PC-3 (cell line): ENCODE data around the gene GGT5. TPM values are rescaled to one million over a fixed set of nuclear protein-coding genes. Genes with fewer than 3 reads are reported as not detected.

ENCODE experiments used
- ATAC-seq: fragments of 200-7000 bp; cut with Tn5 transposase; 2 replicates; pipeline ENCODE4 v1.9.1; 2020; ENCODE audit warnings: mild to moderate bottlenecking, moderate library complexity
- BruUV-seq: library from RNA; stranded (reverse); fragments of 400-500 nt; replicated peaks from 2 replicates; lab custom pipeline; 2021; lab: Mats Ljungman, UMichigan
- CTCF ChIA-PET: fragments of 300-600 bp; sonication (Branson Sonifier 250); formaldehyde crosslinking; loops from one replicate; lab custom pipeline; 2022; ENCODE audit warnings: antibody characterized with exemption; lab: Charles Lee
- POLR2A ChIA-PET: fragments of 300-600 bp; sonication (Branson Sonifier 250); formaldehyde crosslinking; loops from one replicate; lab custom pipeline; 2022; ENCODE audit warnings: antibody characterized with exemption; ENCODE audit not compliant: unreplicated experiment; lab: Charles Lee
- DNase-seq: peaks from one replicate; pipeline ENCODE4 v3.0.0-alpha.2; 2015
- H2AFZ ChIP-seq: fragments of 300-600 bp; sonication (generic); 2 replicates; pipeline ENCODE4 v1.6.0; 2016; ENCODE audit warnings: antibody characterized with exemption, low read length
- H3F3A ChIP-seq: fragments of 300-600 bp; sonication (generic); one replicate; pipeline ENCODE4 v1.6.0; 2017; ENCODE audit warnings: antibody characterized with exemption, low read length, control low read depth, mild to moderate bottlenecking; ENCODE audit not compliant: unreplicated experiment
- H3K27ac ChIP-seq: fragments of 300-600 bp; sonication (generic); 2 replicates; pipeline ENCODE4 v1.5.1; 2016; ENCODE audit warnings: mild to moderate bottlenecking, low read length
- H3K27me3 ChIP-seq: fragments of 300-600 bp; sonication (generic); 2 replicates; pipeline ENCODE4 v1.6.1; 2016; ENCODE audit warnings: low read length, mixed read lengths
- H3K36me3 ChIP-seq: fragments of 300-600 bp; sonication (generic); 2 replicates; pipeline ENCODE4 v1.6.1; 2016; ENCODE audit warnings: low read depth, mixed run types, low read length, mixed read lengths
- H3K4me1 ChIP-seq: fragments of 300-600 bp; sonication (generic); 2 replicates; pipeline ENCODE4 v1.5.1; 2016; ENCODE audit warnings: low read length; ENCODE audit not compliant: insufficient read depth
- H3K4me2 ChIP-seq: fragments of 300-600 bp; sonication (generic); 2 replicates; pipeline ENCODE4 v1.6.0; 2016; ENCODE audit warnings: low read length
- H3K4me3 ChIP-seq: fragments of 300-600 bp; sonication (generic); 2 replicates; pipeline ENCODE4 v1.5.1; 2016; ENCODE audit warnings: mild to moderate bottlenecking, low read length, mixed read lengths
- H3K79me2 ChIP-seq: fragments of 300-600 bp; sonication (generic); 2 replicates; pipeline ENCODE4 v1.6.1; 2017; ENCODE audit warnings: low read length, mixed read lengths
- H3K9ac ChIP-seq: fragments of 300-600 bp; sonication (generic); 2 replicates; pipeline ENCODE4 v1.6.0; 2016; ENCODE audit warnings: mild to moderate bottlenecking, low read length
- H3K9me2 ChIP-seq: fragments of 300-600 bp; sonication (generic); replicated peaks from 2 replicates; pipeline ENCODE4 v1.6.1; 2016; ENCODE audit warnings: mixed run types, low read length, mixed read lengths
- H3K9me3 ChIP-seq: fragments of 300-600 bp; sonication (generic); 2 replicates; pipeline ENCODE4 v1.6.1; 2016; ENCODE audit warnings: low read length, mixed read lengths
- H4K20me1 ChIP-seq: fragments of 300-600 bp; sonication (generic); 2 replicates; pipeline ENCODE4 v1.6.1; 2016; ENCODE audit warnings: low read length, mixed read lengths
- EZH2 ChIP-seq: fragments of 300-600 bp; sonication (generic); IDR thresholded peaks from one replicate; pipeline ENCODE4 v1.6.1; 2017; ENCODE audit warnings: antibody characterized with exemption, mild to moderate bottlenecking, low read length; ENCODE audit not compliant: unreplicated experiment
- EZH2phosphoT487 ChIP-seq: fragments of 300-600 bp; sonication (generic); IDR thresholded peaks from 2 replicates; pipeline ENCODE4 v1.6.1; 2018; ENCODE audit warnings: mild to moderate bottlenecking, antibody characterized with exemption, low read length, borderline replicate concordance
- intact Hi-C: fragments of 100-400 bp; cut with micrococcal nuclease; formaldehyde crosslinking; loops from 2 replicates; pipeline ENCODE4 v1.9.0; 2023
- total RNA-seq: library from RNA; depleted of rRNA; stranded (reverse); fragments of >200 nt; gene quantifications from 2 replicates; pipeline ENCODE4 v1.2.3, GENCODE V29; 2014
- TF ChIP-seq, protein P1 (sequence below): fragments of 300-600 bp; sonication (generic); conservative IDR thresholded peaks from 2 replicates; pipeline ENCODE4 v1.5.1; 2017; ENCODE audit warnings: antibody characterized with exemption, low read depth, mild to moderate bottlenecking, low read length

Gene GGT5
- total RNA-seq, 1 experiment from 2014 or later: 0.04 TPM

DNA sequence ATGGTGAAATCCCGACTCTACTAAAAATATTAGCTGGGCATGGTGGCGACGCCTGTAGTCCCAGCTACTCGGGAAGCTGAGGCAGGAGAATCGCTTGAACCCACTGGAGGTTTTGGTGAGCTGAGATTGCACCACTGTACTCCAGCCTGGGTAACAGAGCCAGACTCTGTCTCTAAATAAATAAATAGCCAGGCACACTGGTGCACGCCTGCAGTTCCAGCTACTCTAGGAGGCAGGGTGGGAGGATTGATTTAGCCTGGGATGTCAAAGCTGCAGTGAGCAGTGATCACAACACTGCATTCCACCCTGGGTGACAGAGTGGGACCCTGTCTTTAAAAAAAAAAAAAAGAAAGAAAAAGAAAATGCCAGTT lies 46.2 kb downstream of the GGT5 start:
- no peak overlapping the region for H3K4me3 ChIP-seq
- H3K79me2 ChIP-seq: no peaks in the 10 kb centered on the region
- no peaks in the 10 kb centered on the region for H3K36me3 ChIP-seq
- DNase-seq (no peak), ATAC-seq (no peak)
- no peak overlapping the region for H3K4me2 ChIP-seq
- BruUV-seq: no TSS peak
- no peaks in the 10 kb centered on the region for H3F3A ChIP-seq
- no peaks in the 10 kb centered on the region for H3K9me3 ChIP-seq
- no peak overlapping the region for H3K9ac ChIP-seq
- H3K27me3 ChIP-seq: no peaks in the 10 kb centered on the region
- intact Hi-C loops: no loop called here
- H3K4me1 ChIP-seq: peaks cover 39% of the 10 kb centered on the region
- no peaks in the 10 kb centered on the region for H4K20me1 ChIP-seq
- TF ChIP-seq, protein P1, sequence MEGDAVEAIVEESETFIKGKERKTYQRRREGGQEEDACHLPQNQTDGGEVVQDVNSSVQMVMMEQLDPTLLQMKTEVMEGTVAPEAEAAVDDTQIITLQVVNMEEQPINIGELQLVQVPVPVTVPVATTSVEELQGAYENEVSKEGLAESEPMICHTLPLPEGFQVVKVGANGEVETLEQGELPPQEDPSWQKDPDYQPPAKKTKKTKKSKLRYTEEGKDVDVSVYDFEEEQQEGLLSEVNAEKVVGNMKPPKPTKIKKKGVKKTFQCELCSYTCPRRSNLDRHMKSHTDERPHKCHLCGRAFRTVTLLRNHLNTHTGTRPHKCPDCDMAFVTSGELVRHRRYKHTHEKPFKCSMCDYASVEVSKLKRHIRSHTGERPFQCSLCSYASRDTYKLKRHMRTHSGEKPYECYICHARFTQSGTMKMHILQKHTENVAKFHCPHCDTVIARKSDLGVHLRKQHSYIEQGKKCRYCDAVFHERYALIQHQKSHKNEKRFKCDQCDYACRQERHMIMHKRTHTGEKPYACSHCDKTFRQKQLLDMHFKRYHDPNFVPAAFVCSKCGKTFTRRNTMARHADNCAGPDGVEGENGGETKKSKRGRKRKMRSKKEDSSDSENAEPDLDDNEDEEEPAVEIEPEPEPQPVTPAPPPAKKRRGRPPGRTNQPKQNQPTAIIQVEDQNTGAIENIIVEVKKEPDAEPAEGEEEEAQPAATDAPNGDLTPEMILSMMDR: no peak
- TF ChIP-seq EZH2phosphoT487 (no peak), EZH2 (no peak)
- H3K9me2 ChIP-seq: no peaks in the 10 kb centered on the region
- ChIA-PET POLR2A (no interaction called here), CTCF (no interaction called here)
- no peak overlapping the region for H2AFZ ChIP-seq
- no peak overlapping the region for H3K27ac ChIP-seq

DNA sequence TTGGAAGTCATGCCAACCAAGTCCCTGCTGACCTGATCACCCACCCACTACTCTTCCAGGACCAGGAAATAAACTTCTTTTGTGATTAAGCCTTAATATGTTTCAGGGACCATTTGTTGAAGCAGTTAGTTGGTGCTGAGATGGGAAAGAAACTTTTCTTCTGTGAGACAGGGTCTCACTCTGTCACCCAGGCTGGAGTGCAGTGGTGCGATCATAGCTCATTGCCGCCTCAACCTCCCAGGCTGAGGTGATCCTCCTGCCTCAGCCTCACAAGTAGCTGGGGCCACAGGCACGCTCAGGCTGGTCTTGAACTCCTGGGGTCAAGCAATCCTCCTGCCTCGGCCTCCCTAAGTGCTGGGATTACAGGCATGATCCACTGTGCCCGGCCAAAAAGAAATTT lies 53.0 kb downstream of the GGT5 start:
- Histone ChIP-seq H3K9ac (no peak overlapping the region), H3K9me2 (no peaks in the 10 kb centered on the region), H3K79me2 (no peaks in the 10 kb centered on the region), H3K4me2 (no peak overlapping the region), H3F3A (no peaks in the 10 kb centered on the region), H3K27ac (no peak overlapping the region), H3K4me1 (peaks cover 19% of the 10 kb centered on the region), H2AFZ (no peak overlapping the region), H4K20me1 (no peaks in the 10 kb centered on the region), H3K9me3 (no peaks in the 10 kb centered on the region), H3K27me3 (no peaks in the 10 kb centered on the region), H3K36me3 (no peaks in the 10 kb centered on the region), H3K4me3 (no peak overlapping the region)
- ATAC-seq (no peak), DNase-seq (no peak)
- intact Hi-C loops: no loop called here
- CTCF ChIA-PET: no interaction called here
- BruUV-seq: no TSS peak
- TF ChIP-seq, protein P1: no peak
- TF ChIP-seq EZH2phosphoT487 (no peak), EZH2 (no peak)
- POLR2A ChIA-PET: no interaction called here

DNA sequence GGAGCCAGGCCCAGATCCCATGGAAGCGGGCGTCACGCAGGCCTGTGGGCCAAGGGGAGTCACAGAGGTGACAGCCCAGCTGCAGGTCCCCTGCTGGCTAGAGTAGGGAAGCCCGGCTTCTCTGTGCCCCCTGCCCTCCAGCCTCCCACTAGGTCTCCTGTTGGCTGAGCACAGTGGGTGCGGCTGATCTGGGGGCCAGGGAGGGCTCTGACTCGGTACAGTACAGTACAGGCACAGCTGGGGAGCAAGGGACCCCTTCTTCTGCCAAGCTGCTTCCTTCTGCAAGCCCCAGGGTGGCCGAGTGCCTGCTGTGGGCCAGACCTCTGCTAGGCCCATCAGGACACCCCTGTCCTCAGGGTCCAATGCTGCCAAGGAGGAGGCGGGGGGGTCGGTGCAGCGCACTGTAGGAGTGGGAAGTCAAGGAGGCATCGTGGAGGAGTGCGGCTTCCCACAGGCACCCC lies 53.5 kb downstream of the GGT5 start:
- Histone ChIP-seq H3K36me3 (no peaks in the 10 kb centered on the region), H3K79me2 (no peaks in the 10 kb centered on the region), H3K9me3 (no peaks in the 10 kb centered on the region), H3K27me3 (no peaks in the 10 kb centered on the region), H3K9me2 (no peaks in the 10 kb centered on the region), H3F3A (no peaks in the 10 kb centered on the region), H3K27ac (no peak overlapping the region), H2AFZ (no peak overlapping the region), H3K4me3 (no peak overlapping the region), H3K4me1 (peaks cover 17% of the 10 kb centered on the region), H3K4me2 (no peak overlapping the region), H3K9ac (no peak overlapping the region), H4K20me1 (no peaks in the 10 kb centered on the region)
- intact Hi-C loops: no loop called here
- TF ChIP-seq EZH2 (no peak), EZH2phosphoT487 (no peak)
- TF ChIP-seq, protein P1: no peak
- DNase-seq: no peak
- BruUV-seq: no TSS peak
- ATAC-seq: no peak
- POLR2A ChIA-PET: no interaction called here
- CTCF ChIA-PET: no interaction called here
